Fibroblast of lung (primary cell): ENCODE measurements around the gene ATOX1.

Source experiments
- EZH2 ChIP-seq: IDR thresholded peaks from 2 replicates; pipeline ENCODE4 v1.5.1; 2012; ENCODE audit warnings: low read length, control low read depth, mild to moderate bottlenecking; ENCODE audit errors: missing control alignments
- TF ChIP-seq, protein P1 (sequence below), 2 donors: IDR thresholded peaks in 1 of 2; conservative IDR thresholded peaks in 1 of 2; 1 replicate in 1 of 2; 2 replicates in 1 of 2; pipeline ENCODE4 v1.5.1; 2011 to 2012; ENCODE audit warnings: low read length in 2 of 2, control low read depth in 1 of 2, inconsistent platforms in 1 of 2, low read depth in 1 of 2, mild to moderate bottlenecking in 1 of 2

DNA sequence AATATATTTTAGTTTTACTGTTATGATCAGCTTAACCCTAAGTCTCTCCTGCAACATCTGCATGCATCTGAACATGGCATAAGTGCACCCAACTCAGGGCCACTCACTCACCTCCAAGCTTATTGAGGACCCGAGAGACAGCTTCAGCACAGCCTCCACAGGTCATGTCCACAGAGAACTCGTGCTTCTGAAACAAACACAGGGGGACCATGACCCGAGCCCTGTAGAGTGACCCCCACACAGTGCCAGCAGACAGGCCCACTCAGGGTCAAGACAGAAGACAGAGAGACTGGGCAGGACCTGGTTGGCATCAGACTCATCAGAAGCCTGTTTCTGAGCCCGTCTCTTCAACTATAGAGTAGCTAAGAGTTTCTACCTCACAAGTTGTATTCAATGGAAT lies 6.8 kb downstream of the ATOX1 start:
- TF ChIP-seq EZH2, result no peak
- TF ChIP-seq, protein P1, sequence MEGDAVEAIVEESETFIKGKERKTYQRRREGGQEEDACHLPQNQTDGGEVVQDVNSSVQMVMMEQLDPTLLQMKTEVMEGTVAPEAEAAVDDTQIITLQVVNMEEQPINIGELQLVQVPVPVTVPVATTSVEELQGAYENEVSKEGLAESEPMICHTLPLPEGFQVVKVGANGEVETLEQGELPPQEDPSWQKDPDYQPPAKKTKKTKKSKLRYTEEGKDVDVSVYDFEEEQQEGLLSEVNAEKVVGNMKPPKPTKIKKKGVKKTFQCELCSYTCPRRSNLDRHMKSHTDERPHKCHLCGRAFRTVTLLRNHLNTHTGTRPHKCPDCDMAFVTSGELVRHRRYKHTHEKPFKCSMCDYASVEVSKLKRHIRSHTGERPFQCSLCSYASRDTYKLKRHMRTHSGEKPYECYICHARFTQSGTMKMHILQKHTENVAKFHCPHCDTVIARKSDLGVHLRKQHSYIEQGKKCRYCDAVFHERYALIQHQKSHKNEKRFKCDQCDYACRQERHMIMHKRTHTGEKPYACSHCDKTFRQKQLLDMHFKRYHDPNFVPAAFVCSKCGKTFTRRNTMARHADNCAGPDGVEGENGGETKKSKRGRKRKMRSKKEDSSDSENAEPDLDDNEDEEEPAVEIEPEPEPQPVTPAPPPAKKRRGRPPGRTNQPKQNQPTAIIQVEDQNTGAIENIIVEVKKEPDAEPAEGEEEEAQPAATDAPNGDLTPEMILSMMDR (conservative IDR thresholded peaks at IDR 0.05 in 1 of 2, IDR thresholded peaks at IDR 0.05 in 1 of 2; ENCODE audit: low read depth in 1 of 2, low read length in 2 of 2), result no peak
